HepG2 (cell line): ENCODE results near the gene PTPRD. TPM values are rescaled to one million over a fixed set of nuclear protein-coding genes. Genes with fewer than 3 reads are reported as not detected.

Experiments used
- ATAC-seq: fragments of 200-7000 bp; cut with Tn5 transposase; 3 replicates; pipeline ENCODE4 v1.9.1; 2020; ENCODE audit warnings: mild to moderate bottlenecking, moderate library complexity
- BruUV-seq: library from RNA; stranded (reverse); fragments of 400-500 nt; replicated peaks from 2 replicates; lab custom pipeline; 2021; lab: Mats Ljungman, UMichigan
- CTCF ChIA-PET: fragments of 300-600 bp; formaldehyde crosslinking; extraction: SDS; loops from one replicate; lab custom pipeline; 2021; ENCODE audit warnings: low total read pairs, inconsistent platforms, low intra/inter-chr PET ratio; lab: Yijun Ruan, JAX
- POLR2A ChIA-PET: fragments of 350-600 bp; sonication (Branson Sonifier 250); formaldehyde crosslinking; loops from one replicate; lab custom pipeline; 2020; ENCODE audit warnings: antibody characterized with exemption, inconsistent platforms; lab: Yijun Ruan, JAX
- DNase-seq: peaks from one replicate; pipeline ENCODE4 v3.0.0-alpha.2; 2015; ENCODE audit warnings: low spot score
- FAIRE-seq: peaks from 3 replicates; lab custom pipeline; 2011; peaks lifted over from hg19 to GRCh38; lab: Jason Lieb, UNC
- H2AFZ ChIP-seq: one replicate; pipeline ENCODE4 v1.6.1; 2011; ENCODE audit warnings: low read length, inconsistent platforms
- H3K27ac ChIP-seq: fragments of 300-600 bp; 3 replicates; pipeline ENCODE4 v1.8.0; 2011; ENCODE audit warnings: mixed run types, mild to moderate bottlenecking, mixed read lengths, low read length, inconsistent platforms; ENCODE audit not compliant: insufficient read depth; ENCODE audit errors: extremely low read length
- H3K27me3 ChIP-seq, 2 experiments: fragments of 200-600 bp in 1 of 2; 2 replicates in 1 of 2; 3 replicates in 1 of 2; pipeline versions ENCODE4 v1.6.0 to v1.8.0; 2011; ENCODE audit warnings: low read length in 2 of 2, mild to moderate bottlenecking in 2 of 2, moderate library complexity in 2 of 2, inconsistent platforms in 1 of 2; ENCODE audit not compliant: insufficient read depth in 2 of 2, control insufficient read depth in 1 of 2
- H3K36me3 ChIP-seq, 2 experiments: fragments of 200-600 bp in 1 of 2; replicated peaks in 1 of 2; 2 replicates in 1 of 2; 3 replicates in 1 of 2; pipeline versions ENCODE4 v1.5.1 to v1.8.0; 2011; ENCODE audit warnings: low read length in 2 of 2, inconsistent platforms in 1 of 2; ENCODE audit not compliant: insufficient read depth in 2 of 2, control insufficient read depth in 1 of 2
- H3K4me1 ChIP-seq: 2 replicates; pipeline ENCODE4 v1.5.1; 2012; ENCODE audit warnings: low read length, inconsistent platforms; ENCODE audit not compliant: insufficient read depth
- H3K4me2 ChIP-seq: 2 replicates; pipeline ENCODE4 v1.6.0; 2011; ENCODE audit warnings: low read depth, low read length, inconsistent platforms
- H3K4me3 ChIP-seq, 3 experiments: fragments of 200-600 bp in 1 of 3; sonication (generic), shearing (Covaris generic) in 1 of 3; replicated peaks in 1 of 3; 2 replicates each; pipeline ENCODE4 v1.5.1; 2011 to 2016; ENCODE audit warnings: low read length in 3 of 3, inconsistent platforms in 2 of 3, low read depth in 2 of 3, mild to moderate bottlenecking in 2 of 3, control low read depth in 1 of 3, mixed read lengths in 1 of 3; ENCODE audit not compliant: insufficient read depth in 1 of 3
- H3K79me2 ChIP-seq: one replicate; pipeline ENCODE4 v1.6.1; 2011; ENCODE audit warnings: low read length, inconsistent platforms; ENCODE audit not compliant: insufficient read depth
- H3K9ac ChIP-seq: 2 replicates; pipeline ENCODE4 v1.6.0; 2011; ENCODE audit warnings: mild to moderate bottlenecking, low read depth, low read length, inconsistent platforms; ENCODE audit not compliant: insufficient read depth
- H3K9me3 ChIP-seq: 2 replicates; pipeline ENCODE4 v1.5.1; 2012; ENCODE audit warnings: mild to moderate bottlenecking, low read length
- H4K20me1 ChIP-seq: 2 replicates; pipeline ENCODE4 v1.6.0; 2011; ENCODE audit warnings: inconsistent platforms, mild to moderate bottlenecking, low read length, moderate library complexity; ENCODE audit not compliant: insufficient read depth
- PHF21A ChIP-seq: sonication (generic); formaldehyde crosslinking; IDR thresholded peaks from 2 replicates; pipeline ENCODE4 v1.5.0; 2020; ENCODE audit warnings: mild to moderate bottlenecking, missing genetic modification reagents
- TCF7 ChIP-seq: sonication (generic); IDR thresholded peaks from 2 replicates; pipeline ENCODE4 v1.6.1; 2016; ENCODE audit warnings: antibody characterized with exemption, low read depth
- TOE1 ChIP-seq: sonication (generic); formaldehyde crosslinking; IDR thresholded peaks from 2 replicates; pipeline ENCODE4 v1.4.0; 2020; ENCODE audit warnings: mild to moderate bottlenecking, missing genetic modification reagents
- ZNF362 ChIP-seq: sonication (generic); formaldehyde crosslinking; IDR thresholded peaks from 2 replicates; pipeline ENCODE4 v1.4.0; 2020; ENCODE audit warnings: missing genetic modification reagents, mild to moderate bottlenecking, borderline replicate concordance
- ZNF382 ChIP-seq: sonication (generic); formaldehyde crosslinking; IDR thresholded peaks from 2 replicates; pipeline ENCODE4 v1.5.0; 2020; ENCODE audit warnings: missing genetic modification reagents, mild to moderate bottlenecking, borderline replicate concordance
- ZNF580 ChIP-seq: IDR thresholded peaks from 2 replicates; pipeline ENCODE4 v1.6.1; 2016; ENCODE audit warnings: low read depth, borderline replicate concordance
- WGBS: methylation state at CpG from one replicate; pipeline ENCODE4 v1.1.6; 2017; ENCODE audit warnings: low lambda C conversion rate; 5-methylcytosine and 5-hydroxymethylcytosine counted together
- in situ Hi-C: cut with HindIII; loops from 2 replicates; pipeline ENCODE4 v1.10.0; 2017; ENCODE audit warnings: low pct_unique_long_range_greater_than_20kb; ENCODE audit not compliant: extremely low pct_ligation_motif_present
- intact Hi-C: fragments of 100-400 bp; cut with micrococcal nuclease; formaldehyde crosslinking; loops from one replicate; pipeline ENCODE4 v1.10.0; 2022; ENCODE audit not compliant: unreplicated experiment
- polyA plus RNA-seq, 8 experiments: library from polyadenylated mRNA; depleted of rRNA in 3 of 8; stranded (reverse) in 7 of 8; unstranded in 1 of 8; fragments of >200 nt; fragmentation: Illumina TruSeq in 4 of 8; extraction: Trizol in 4 of 8; gene quantifications; 2 replicates each; pipeline versions ENCODE4 v1.2.1 to v1.2.3, GENCODE V29; 2011 to 2016; ENCODE audit warnings: low read depth in 4 of 8, missing spikeins in 1 of 8, mixed read lengths in 1 of 8; ENCODE audit not compliant: insufficient read depth in 1 of 8
- total RNA-seq, 5 experiments: library from RNA; depleted of rRNA; stranded (reverse); fragments of >200 nt; fragmentation: Illumina TruSeq; extraction: Trizol; gene quantifications; 2 replicates each; pipeline ENCODE4 v1.2.3, GENCODE V29; 2016; ENCODE audit warnings: low read depth in 1 of 5

Gene PTPRD
- total and polyA plus RNA-seq, 2 of the 13 experiments (the other 11 are each of a cell fraction or from before 2014, with no cell fraction given): 0.05 TPM; not detected in 1

- ATAC-seq (no peak), DNase-seq (no peak), FAIRE-seq (no peak)
- Histone ChIP-seq H3K9ac (no peak overlapping the region), H3K9me3 (no peaks in the 10 kb centered on the region), H3K36me3 (no peaks in the 10 kb centered on the region), H3K4me3 (no peak overlapping the region), H3K27ac (no peak overlapping the region), H4K20me1 (no peaks in the 10 kb centered on the region), H2AFZ (no peak overlapping the region), H3K79me2 (no peaks in the 10 kb centered on the region), H3K4me2 (no peak overlapping the region), H3K4me1 (no peaks in the 10 kb centered on the region), H3K27me3 (no peaks in the 10 kb centered on the region)
- WGBS: 7% methylated on average over 7 of the region's 7 CpGs
- BruUV-seq: no TSS peak
- no peak for TF ChIP-seq PHF21A (CRISPR knock-in tag)
- TF ChIP-seq ZNF382 (CRISPR knock-in tag): no peak
- no peak for TF ChIP-seq ZNF362 (CRISPR knock-in tag)
- no peak for TF ChIP-seq TCF7
- TF ChIP-seq ZNF580 (CRISPR knock-in tag): no peak
- in situ Hi-C loops: no loop called here
- intact Hi-C loops: no loop called here
- CTCF ChIA-PET: no interaction called here
- POLR2A ChIA-PET: no interaction called here
Observed at GRCh38 chr9:9102295-9102694, 1510.5 kb downstream of the PTPRD start.

GRCh38 chr9:9100070-9100469 is 1512.7 kb downstream of the PTPRD start:
- H3K4me2 ChIP-seq: no peak overlapping the region
- TF ChIP-seq TOE1: no peak
- TF ChIP-seq, all 625 proteins: peak for 0
- Histone ChIP-seq H2AFZ (no peak overlapping the region), H4K20me1 (no peaks in the 10 kb centered on the region), H3K9ac (no peak overlapping the region), H3K79me2 (no peaks in the 10 kb centered on the region), H3K27me3 (no peaks in the 10 kb centered on the region), H3K36me3 (no peaks in the 10 kb centered on the region), H3K9me3 (no peaks in the 10 kb centered on the region), H3K4me3 (no peak overlapping the region), H3K4me1 (no peaks in the 10 kb centered on the region), H3K27ac (no peak overlapping the region)
- no peak for ATAC-seq
- DNase-seq: no peak
- no TSS peak for BruUV-seq
- CTCF ChIA-PET: no interaction called here
- POLR2A ChIA-PET: no interaction called here
- FAIRE-seq: no peak
- intact Hi-C loops (no loop called here), in situ Hi-C loops (no loop called here)
